ENCODE measurements around the gene DYRK1A. TPM values are rescaled to one million over a fixed set of nuclear protein-coding genes. Genes with fewer than 3 reads are reported as not detected.
A peak's percentile ranks its signal among the peaks of the same experiment; 100 is the strongest.

DYRK1A gene
- total RNA-seq, 3 donors from 2014 or later (not counting 1 experiment from before 2014, with no cell fraction given) = 149 to 166 (median 153) TPM

DNA sequence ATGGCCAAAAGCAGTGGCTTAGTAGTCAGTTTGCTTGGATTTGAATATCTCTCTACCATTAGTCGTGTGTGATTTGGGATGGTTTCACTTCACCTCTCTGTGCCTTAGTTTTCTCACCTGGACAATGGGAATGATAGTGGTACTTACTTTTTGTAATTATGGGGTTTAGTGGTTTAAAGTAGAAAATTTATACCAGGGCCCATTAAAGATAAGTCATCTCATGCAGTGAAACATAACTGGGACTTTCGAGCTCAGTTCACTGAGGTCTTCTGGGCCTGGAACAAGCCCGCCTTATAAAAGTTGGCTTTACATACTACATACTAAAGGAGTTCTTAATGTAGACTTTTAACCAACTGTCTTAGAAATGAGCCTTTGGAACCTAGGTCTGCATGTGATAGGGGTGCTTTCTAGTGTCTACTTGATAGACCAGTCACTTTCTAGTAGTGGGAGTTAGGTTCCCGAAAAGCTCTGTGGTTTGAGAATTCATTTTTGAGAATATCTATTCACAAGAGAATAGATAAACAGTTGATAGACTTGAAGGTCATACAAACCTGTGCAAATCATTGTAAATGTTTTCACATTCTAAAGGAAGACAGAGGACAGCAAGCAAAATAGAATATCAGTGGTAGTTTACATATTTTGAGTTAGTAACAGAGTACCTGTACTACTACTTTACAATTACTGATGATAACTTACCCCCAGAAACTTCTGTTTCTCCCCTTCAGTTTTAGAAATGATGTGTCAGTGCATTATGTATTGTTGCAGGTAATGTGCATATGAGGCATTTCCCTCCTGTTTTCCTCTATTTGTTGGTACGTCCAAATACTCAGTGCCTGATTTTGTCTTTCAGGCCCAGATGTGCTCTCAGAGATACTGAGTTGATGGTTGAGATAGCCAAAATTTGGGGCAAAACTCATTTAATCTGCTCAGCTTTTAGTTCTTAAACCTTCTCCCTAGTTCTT lies 48.0 kb downstream of the DYRK1A start:
- intact Hi-C loops (cut with micrococcal nuclease) = loop anchor here (5.0 kb wide), 2 partner anchors 33 to 48 kb away; no protein-coding TSS in a partner anchor
- H3K9me3 ChIP-seq (ENCODE audit: control insufficient read depth, insufficient read depth, low read length) = no peaks in the 10 kb centered on the region
- ATAC-seq = no peak
- no peak overlapping the region for H3K4me3 ChIP-seq (ENCODE audit: low read length)
- H3K36me3 ChIP-seq (ENCODE audit: control insufficient read depth, insufficient read depth, low read length) = no peaks in the 10 kb centered on the region
- Mint-ChIP-seq H3K36me3 (no peaks in the 10 kb centered on the region), H3K4me3 (no peak overlapping the region), H3K4me1 (peaks cover 80 to 85% of the 10 kb centered on the region in 2 donors), H3K27me3 (ENCODE audit: low read depth in 2 of 2) (no peaks in the 10 kb centered on the region), H3K9me3 (no peaks in the 10 kb centered on the region), H3K27ac (peak overlapping the region; percentile 73 to 81)
- peak overlapping the region; percentile 10 for H3K27ac ChIP-seq (ENCODE audit: low read length)
- DNase-seq = no peak
- H3K4me1 ChIP-seq (ENCODE audit: control insufficient read depth, insufficient read depth, low read length) = peaks cover 25% of the 10 kb centered on the region
- no peak for TF ChIP-seq CTCF (IDR thresholded peaks at IDR 0.05)
- 95% methylated on average over 2 of the region's 5 CpGs for WGBS (ENCODE audit: insufficient coverage)
- H3K27me3 ChIP-seq (ENCODE audit: control insufficient read depth, insufficient read depth, low read length) = no peaks in the 10 kb centered on the region

- Mint-ChIP-seq H3K4me1 (peaks cover 82 to 85% of the 10 kb centered on the region in 2 donors), H3K27me3 (ENCODE audit: low read depth in 2 of 2) (no peaks in the 10 kb centered on the region), H3K36me3 (no peaks in the 10 kb centered on the region), H3K4me3 (peak overlapping the region; percentile 5), H3K9me3 (no peaks in the 10 kb centered on the region), H3K27ac (peak overlapping the region; percentile 73 to 81)
- H3K4me3 ChIP-seq (ENCODE audit: low read length) = no peak overlapping the region
- H3K9me3 ChIP-seq (ENCODE audit: control insufficient read depth, insufficient read depth, low read length) = no peaks in the 10 kb centered on the region
- H3K4me1 ChIP-seq (ENCODE audit: control insufficient read depth, insufficient read depth, low read length) = peaks cover 19% of the 10 kb centered on the region
- 75% methylated on average over 2 of the region's 2 CpGs for WGBS (ENCODE audit: insufficient coverage)
- peak overlapping the region; percentile 57 for H3K27ac ChIP-seq (ENCODE audit: low read length)
- intact Hi-C loops (cut with micrococcal nuclease) = loop anchor here (5.0 kb wide), 1 partner anchor 46 kb away; no protein-coding TSS in a partner anchor
- no peak for DNase-seq
- H3K27me3 ChIP-seq (ENCODE audit: control insufficient read depth, insufficient read depth, low read length) = no peaks in the 10 kb centered on the region
- ATAC-seq = peak; percentile 55 to 63 (median 60)
- TF ChIP-seq CTCF (IDR thresholded peaks at IDR 0.05) = no peak
- H3K36me3 ChIP-seq (ENCODE audit: control insufficient read depth, insufficient read depth, low read length) = peaks cover 4% of the 10 kb centered on the region
Observed at GRCh38 chr21:37415939-37416338, 49.4 kb downstream of the DYRK1A start.

DNA sequence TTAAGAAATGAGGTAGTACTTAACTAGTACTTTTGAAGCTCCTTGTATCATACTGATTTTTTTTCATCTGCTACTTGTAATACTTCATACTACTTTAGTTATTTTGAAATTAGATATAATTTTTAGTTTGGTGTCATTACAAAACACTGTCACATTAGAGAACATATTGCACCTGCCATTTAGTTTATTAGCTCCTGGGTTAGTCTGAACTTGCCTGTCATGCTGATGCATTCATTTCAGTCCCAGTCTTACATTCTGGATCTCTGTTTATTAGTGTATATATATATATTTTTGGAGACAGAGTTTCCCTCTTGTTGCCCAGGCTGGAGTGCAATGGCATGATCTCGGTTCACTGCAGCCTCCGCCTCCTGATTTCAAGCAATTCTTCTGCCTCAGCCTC lies 50.3 kb downstream of the DYRK1A start:
- no peak for ATAC-seq
- no peaks in the 10 kb centered on the region for H3K27me3 ChIP-seq (ENCODE audit: control insufficient read depth, insufficient read depth, low read length)
- no peaks in the 10 kb centered on the region for H3K9me3 ChIP-seq (ENCODE audit: control insufficient read depth, insufficient read depth, low read length)
- Mint-ChIP-seq H3K4me3 (no peak overlapping the region), H3K27me3 (ENCODE audit: low read depth in 2 of 2) (no peaks in the 10 kb centered on the region), H3K4me1 (peaks cover 75 to 77% of the 10 kb centered on the region in 2 donors), H3K27ac (no peak overlapping the region), H3K9me3 (no peaks in the 10 kb centered on the region), H3K36me3 (no peaks in the 10 kb centered on the region)
- no peak for DNase-seq
- H3K36me3 ChIP-seq (ENCODE audit: control insufficient read depth, insufficient read depth, low read length) = peaks cover 4% of the 10 kb centered on the region
- TF ChIP-seq CTCF (IDR thresholded peaks at IDR 0.05) = no peak
- peaks cover 16% of the 10 kb centered on the region for H3K4me1 ChIP-seq (ENCODE audit: control insufficient read depth, insufficient read depth, low read length)
- no peak overlapping the region for H3K27ac ChIP-seq (ENCODE audit: low read length)
- H3K4me3 ChIP-seq (ENCODE audit: low read length) = no peak overlapping the region
- WGBS (ENCODE audit: insufficient coverage) = 76% methylated on average over 2 of the region's 2 CpGs
- intact Hi-C loops (cut with micrococcal nuclease) = loop anchor here (5.0 kb wide), 1 partner anchor 45 kb away; no protein-coding TSS in a partner anchor

Measured in natural killer cell (primary cell).